B cell (primary cell): ENCODE measurements around the gene PRKACB. TPM values are rescaled to one million over a fixed set of nuclear protein-coding genes. Genes with fewer than 3 reads are reported as not detected.
A peak's percentile ranks its signal among the peaks of the same experiment; 100 is the strongest.

Experiments
- ATAC-seq: fragments of 200-7000 bp; cut with Tn5 transposase; one replicate; pipeline ENCODE4 v1.10.0; 2021; ENCODE audit warnings: low read depth, mild to moderate bottlenecking, moderate number of reproducible peaks, moderate library complexity
- CTCF ChIA-PET: fragments of 350-600 bp; sonication (Branson Sonifier 250); formaldehyde crosslinking; loops from one replicate; lab custom pipeline; 2021; ENCODE audit warnings: antibody characterized with exemption, inconsistent platforms; lab: Charles Lee
- POLR2A ChIA-PET: fragments of 350-600 bp; sonication (Branson Sonifier 250); formaldehyde crosslinking; loops from one replicate; lab custom pipeline; 2021; ENCODE audit warnings: antibody characterized with exemption; lab: Charles Lee
- DNase-seq: peaks from one replicate; pipeline ENCODE4 v3.0.0; 2013
- H2AFZ ChIP-seq: 2 replicates; pipeline ENCODE4 v1.6.1; 2012; ENCODE audit warnings: mild to moderate bottlenecking, low read depth, low read length; ENCODE audit not compliant: insufficient read depth, poor library complexity, severe bottlenecking
- H3K27ac ChIP-seq, 2 donors: 1 replicate in 1 of 2; 2 replicates in 1 of 2; pipeline ENCODE4 v1.5.1; 2012 to 2013; ENCODE audit warnings: low read length in 2 of 2, mild to moderate bottlenecking in 2 of 2, moderate library complexity in 1 of 2
- H3K27me3 ChIP-seq, 4 experiments: fragments of 200-600 bp in 1 of 4; sonication (generic) in 1 of 4; replicated peaks in 1 of 4; 1 replicate in 2 of 4; 2 replicates in 2 of 4; pipeline versions ENCODE4 v1.6.1 to v1.7.0; 2013 to 2016; ENCODE audit warnings: low read length in 3 of 4, mild to moderate bottlenecking in 2 of 4, mixed read lengths in 1 of 4, moderate library complexity in 1 of 4; ENCODE audit not compliant: insufficient read depth in 4 of 4, control insufficient read depth in 3 of 4; ENCODE audit errors: control extremely low read depth in 1 of 4
- H3K36me3 ChIP-seq, 2 experiments: replicated peaks in 1 of 2; 1 replicate in 1 of 2; 2 replicates in 1 of 2; pipeline versions ENCODE4 v1.6.1 to v1.7.1; 2013; ENCODE audit warnings: low read length in 1 of 2; ENCODE audit not compliant: insufficient read depth in 2 of 2, control insufficient read depth in 1 of 2; ENCODE audit errors: control extremely low read depth in 1 of 2, extremely low read depth in 1 of 2
- H3K4me1 ChIP-seq, 2 donors: fragments of 200-600 bp in 1 of 2; sonication (generic) in 1 of 2; 1 replicate in 1 of 2; 2 replicates in 1 of 2; pipeline versions ENCODE4 v1.5.1 to v1.6.1; 2013 to 2017; ENCODE audit warnings: low read length in 2 of 2; ENCODE audit not compliant: control insufficient read depth in 2 of 2, insufficient read depth in 2 of 2
- H3K4me2 ChIP-seq: replicated peaks from 2 replicates; pipeline ENCODE3; 2012; ENCODE audit warnings: mild to moderate bottlenecking, low read depth, low read length; ENCODE audit not compliant: poor library complexity, severe bottlenecking
- H3K4me3 ChIP-seq, 5 experiments: fragments of 200-600 bp in 1 of 5; sonication (generic) in 1 of 5; 1 replicate in 3 of 5; 2 replicates in 2 of 5; pipeline versions ENCODE4 v1.5.1 to v1.7.0; 2011 to 2016; ENCODE audit warnings: low read length in 4 of 5, mild to moderate bottlenecking in 4 of 5, low read depth in 2 of 5, control low read depth in 1 of 5, moderate library complexity in 1 of 5; ENCODE audit not compliant: insufficient read depth in 1 of 5; ENCODE audit errors: control extremely low read depth in 1 of 5, extremely low read depth in 1 of 5
- H3K79me2 ChIP-seq: fragments of 200-600 bp; sonication (generic); one replicate; pipeline ENCODE4 v1.6.0; 2016; ENCODE audit warnings: low read length; ENCODE audit not compliant: control insufficient read depth, insufficient read depth
- H3K9ac ChIP-seq: fragments of 200-600 bp; sonication (generic); 2 replicates; pipeline ENCODE4 v1.6.1; 2017; ENCODE audit warnings: mild to moderate bottlenecking, low read length, moderate library complexity
- H3K9me3 ChIP-seq, 3 donors: one replicate each; pipeline versions ENCODE4 v1.6.1 to v1.7.1; 2013; ENCODE audit warnings: low read length in 2 of 3; ENCODE audit not compliant: control insufficient read depth in 2 of 3, insufficient read depth in 1 of 3; ENCODE audit errors: control extremely low read depth in 1 of 3
- H4K20me1 ChIP-seq: 2 replicates; pipeline ENCODE4 v1.6.0; 2012; ENCODE audit warnings: mild to moderate bottlenecking, low read length; ENCODE audit not compliant: insufficient read depth, control insufficient read depth, poor library complexity, severe bottlenecking
- H3K27ac Mint-ChIP-seq: one replicate; pipeline ENCODE4 v1.8.0; 2021; ENCODE audit warnings: mixed read lengths
- H3K27me3 Mint-ChIP-seq: one replicate; pipeline ENCODE4 v1.8.0; 2021; ENCODE audit warnings: mixed read lengths
- H3K4me1 Mint-ChIP-seq: one replicate; pipeline ENCODE4 v1.8.0; 2021; ENCODE audit warnings: mixed read lengths
- H3K4me3 Mint-ChIP-seq: one replicate; pipeline ENCODE4 v1.8.0; 2021; ENCODE audit warnings: mixed read lengths
- H3K9me3 Mint-ChIP-seq: one replicate; pipeline ENCODE4 v1.8.0; 2022; ENCODE audit warnings: mixed read lengths; ENCODE audit not compliant: insufficient read depth
- EZH2 ChIP-seq: IDR thresholded peaks from 2 replicates; pipeline ENCODE4 v1.6.1; 2012; ENCODE audit warnings: borderline replicate concordance, low read depth, mild to moderate bottlenecking, moderate library complexity, low read length; ENCODE audit not compliant: insufficient read depth, poor library complexity, severe bottlenecking
- WGBS: methylation state at CpG from one replicate; pipeline ENCODE4 v1.1.5; 2013; ENCODE audit warnings: missing lambda C conversion rate; ENCODE audit not compliant: insufficient coverage; 5-methylcytosine and 5-hydroxymethylcytosine counted together
- intact Hi-C: fragments of 100-400 bp; cut with micrococcal nuclease; formaldehyde crosslinking; loops from one replicate; pipeline ENCODE4 v1.10.0; 2022
- polyA plus RNA-seq: library from polyadenylated mRNA; depleted of rRNA; stranded (reverse); fragments of >200 nt; gene quantifications from 2 replicates; pipeline ENCODE4 v1.2.3, GENCODE V29; 2012
- total RNA-seq, 2 donors: library from RNA; stranded (reverse); fragments of 120-200 nt in 1 of 2; gene quantifications; 1 replicate in 1 of 2; 2 replicates in 1 of 2; pipeline versions ENCODE4 v1.2.3 to v1.2.4, GENCODE V29; 2013 to 2022
- TF ChIP-seq, protein P1 (sequence below): fragments of 200-600 bp; IDR thresholded peaks from one replicate; pipeline ENCODE4 v1.8.0; 2022; ENCODE audit warnings: antibody characterized with exemption, mild to moderate bottlenecking

Gene PRKACB
- total and polyA plus RNA-seq, 2 donors (not counting 1 experiment from before 2014, with no cell fraction given), result 14.9 to 53.9 TPM

DNA sequence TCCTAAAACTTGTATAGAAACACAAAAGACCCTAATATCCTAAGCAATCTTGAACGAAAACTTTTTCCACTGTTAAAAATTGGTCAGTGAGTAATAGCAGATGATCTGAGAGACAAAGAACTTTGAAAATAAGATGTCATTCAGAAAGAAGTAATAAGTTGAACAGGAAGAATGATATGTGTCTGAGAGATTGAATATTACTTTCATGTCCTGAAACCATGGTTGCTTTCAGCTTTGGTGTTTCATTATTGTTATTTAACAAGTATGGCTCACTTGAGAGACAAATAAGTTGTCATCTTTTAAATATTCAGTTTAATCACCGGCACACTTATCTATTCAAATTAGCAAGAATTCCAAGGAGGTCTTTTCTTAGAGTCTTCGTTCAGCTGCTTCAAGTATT lies 11.4 kb downstream of the PRKACB start:
- DNase-seq (no peak), ATAC-seq (no peak)
- intact Hi-C loops, result loop anchor here (5.0 kb wide), 1 partner anchor 37 kb away; no protein-coding TSS in a partner anchor
- H2AFZ ChIP-seq, result no peak overlapping the region
- ChIA-PET POLR2A (no interaction called here), CTCF (interaction anchor here (1.0 to 3.0 kb wide), 3 partner anchors 9 to 278 kb away, joined by 3 to 6 read pairs (median 4); partner anchors contain the start of gene PRKACB)
- no peaks in the 10 kb centered on the region for H4K20me1 ChIP-seq
- Mint-ChIP-seq H3K27ac (no peak overlapping the region), H3K4me1 (peaks cover 75% of the 10 kb centered on the region), H3K4me3 (no peak overlapping the region), H3K9me3 (no peaks in the 10 kb centered on the region), H3K27me3 (no peaks in the 10 kb centered on the region)
- H3K4me2 ChIP-seq, result no peak overlapping the region
- H3K4me1 ChIP-seq, result peaks cover 34 to 47% of the 10 kb centered on the region in 2 donors
- H3K79me2 ChIP-seq, result peaks cover 95% of the 10 kb centered on the region
- no peaks in the 10 kb centered on the region for H3K27me3 ChIP-seq
- TF ChIP-seq, protein P1, sequence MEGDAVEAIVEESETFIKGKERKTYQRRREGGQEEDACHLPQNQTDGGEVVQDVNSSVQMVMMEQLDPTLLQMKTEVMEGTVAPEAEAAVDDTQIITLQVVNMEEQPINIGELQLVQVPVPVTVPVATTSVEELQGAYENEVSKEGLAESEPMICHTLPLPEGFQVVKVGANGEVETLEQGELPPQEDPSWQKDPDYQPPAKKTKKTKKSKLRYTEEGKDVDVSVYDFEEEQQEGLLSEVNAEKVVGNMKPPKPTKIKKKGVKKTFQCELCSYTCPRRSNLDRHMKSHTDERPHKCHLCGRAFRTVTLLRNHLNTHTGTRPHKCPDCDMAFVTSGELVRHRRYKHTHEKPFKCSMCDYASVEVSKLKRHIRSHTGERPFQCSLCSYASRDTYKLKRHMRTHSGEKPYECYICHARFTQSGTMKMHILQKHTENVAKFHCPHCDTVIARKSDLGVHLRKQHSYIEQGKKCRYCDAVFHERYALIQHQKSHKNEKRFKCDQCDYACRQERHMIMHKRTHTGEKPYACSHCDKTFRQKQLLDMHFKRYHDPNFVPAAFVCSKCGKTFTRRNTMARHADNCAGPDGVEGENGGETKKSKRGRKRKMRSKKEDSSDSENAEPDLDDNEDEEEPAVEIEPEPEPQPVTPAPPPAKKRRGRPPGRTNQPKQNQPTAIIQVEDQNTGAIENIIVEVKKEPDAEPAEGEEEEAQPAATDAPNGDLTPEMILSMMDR, result no peak
- no peak for TF ChIP-seq EZH2
- WGBS, result 60% methylated on average over 2 of the region's 3 CpGs
- no peak overlapping the region for H3K27ac ChIP-seq
- peaks cover 0 to 4% (median 0%) of the 10 kb centered on the region in 3 donors for H3K9me3 ChIP-seq
- H3K36me3 ChIP-seq, result no peaks in the 10 kb centered on the region
- no peak overlapping the region for H3K4me3 ChIP-seq
- H3K9ac ChIP-seq, result no peak overlapping the region

DNA sequence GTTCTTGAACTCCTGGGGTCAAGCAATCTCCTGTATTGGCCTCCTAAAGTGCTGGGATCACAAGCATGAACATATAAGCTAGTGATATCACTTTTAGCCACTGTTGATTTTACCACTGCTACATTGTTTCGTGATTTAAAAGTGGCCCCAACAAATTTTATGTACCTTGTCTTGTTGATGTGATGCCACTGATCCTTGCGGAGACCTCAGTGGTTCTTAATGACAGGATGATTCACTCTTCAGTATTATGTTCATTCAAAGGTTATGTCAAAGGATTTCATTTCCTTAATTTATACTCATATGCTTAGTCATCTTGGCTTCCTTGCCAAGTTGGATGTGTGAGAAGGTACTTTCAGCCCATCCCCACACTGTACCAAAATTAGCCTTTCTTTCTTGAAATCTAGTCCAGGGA lies 12.1 kb downstream of the PRKACB start:
- Histone ChIP-seq H3K27me3 (no peaks in the 10 kb centered on the region), H3K9ac (peak overlapping the region; percentile 6), H3K36me3 (no peaks in the 10 kb centered on the region), H3K27ac (no peak overlapping the region), H3K4me1 (peaks cover 28 to 40% of the 10 kb centered on the region in 2 donors), H2AFZ (no peak overlapping the region), H3K79me2 (peaks cover 95% of the 10 kb centered on the region), H3K9me3 (peaks cover 0 to 4% (median 0%) of the 10 kb centered on the region in 3 donors), H3K4me2 (no peak overlapping the region), H4K20me1 (no peaks in the 10 kb centered on the region), H3K4me3 (no peak overlapping the region)
- intact Hi-C loops, result loop anchor here (5.0 kb wide), 1 partner anchor 36 kb away; no protein-coding TSS in a partner anchor
- no peak for DNase-seq
- TF ChIP-seq, protein P1, result no peak
- no peak for TF ChIP-seq EZH2
- WGBS, result no CpG with 5 or more reads among the region's 2 CpGs
- Mint-ChIP-seq H3K4me3 (no peak overlapping the region), H3K4me1 (peaks cover 74% of the 10 kb centered on the region), H3K27ac (peak overlapping the region; percentile 28), H3K9me3 (no peaks in the 10 kb centered on the region), H3K27me3 (no peaks in the 10 kb centered on the region)
- ChIA-PET CTCF (interaction anchor here (1.0 to 3.0 kb wide), 3 partner anchors 8 to 277 kb away, joined by 3 to 6 read pairs (median 4); partner anchors contain the start of gene PRKACB), POLR2A (no interaction called here)
- ATAC-seq, result peak; percentile 31
